OCI-LY3 (cell line): Measurements from ENCODE around the gene ROBO1.

Source experiments
- H2AFZ ChIP-seq: fragments of 200-600, 300-600 bp; shearing (Covaris generic); 2 replicates; pipeline ENCODE4 v1.6.0; 2014; ENCODE audit warnings: antibody characterized with exemption, low read depth, low read length
- H3K27ac ChIP-seq: fragments of 200-600, 300-600 bp; sonication (generic); 2 replicates; pipeline ENCODE4 v1.5.1; 2014; ENCODE audit warnings: mild to moderate bottlenecking, low read length, moderate library complexity, mixed read lengths
- H3K27me3 ChIP-seq: fragments of 200-600, 300-600 bp; sonication (generic); 2 replicates; pipeline ENCODE4 v1.6.1; 2014; ENCODE audit warnings: low read depth, low read length, mixed read lengths
- H3K36me3 ChIP-seq: fragments of 200-600, 300-600 bp; sonication (generic); replicated peaks from 2 replicates; pipeline ENCODE3; 2014; ENCODE audit warnings: low read depth, low read length, mixed read lengths
- H3K4me1 ChIP-seq: fragments of 300-600, 200-600 bp; sonication (generic); 2 replicates; pipeline ENCODE4 v1.6.1; 2014; ENCODE audit warnings: low read length, mixed read lengths
- H3K4me2 ChIP-seq: fragments of 200-600, 300-600 bp; sonication (generic); 2 replicates; pipeline ENCODE4 v1.6.1; 2014; ENCODE audit warnings: low read length, mixed read lengths
- H3K4me3 ChIP-seq: fragments of 300-600, 200-600 bp; sonication (generic); 2 replicates; pipeline ENCODE4 v1.5.1; 2014; ENCODE audit warnings: antibody characterized with exemption, mild to moderate bottlenecking, low read length, moderate library complexity
- H3K79me2 ChIP-seq: fragments of 300-600, 200-600 bp; shearing (Covaris generic); 2 replicates; pipeline ENCODE4 v1.6.1; 2014; ENCODE audit warnings: mild to moderate bottlenecking, low read length, mixed read lengths
- H3K9ac ChIP-seq: fragments of 300-600, 200-600 bp; shearing (Covaris generic); 2 replicates; pipeline ENCODE4 v1.6.0; 2014; ENCODE audit warnings: mild to moderate bottlenecking, low read length, moderate library complexity
- H3K9me3 ChIP-seq: fragments of 200-600, 300-600 bp; shearing (Covaris generic); 2 replicates; pipeline ENCODE4 v1.6.1; 2014; ENCODE audit warnings: low read length, mixed read lengths; ENCODE audit not compliant: insufficient read depth
- H4K20me1 ChIP-seq: fragments of 200-600, 300-600 bp; sonication (generic); 2 replicates; pipeline ENCODE4 v1.6.1; 2016; ENCODE audit warnings: low read length, mixed read lengths; ENCODE audit not compliant: insufficient read depth
- EZH2phosphoT487 ChIP-seq: fragments of 200-600 bp; shearing (Covaris generic); IDR thresholded peaks from 2 replicates; pipeline ENCODE4 v1.6.1; 2018; ENCODE audit warnings: antibody characterized with exemption, mixed run types, low read depth
- TF ChIP-seq, protein P1 (sequence below): fragments of 200-600, 300-600 bp; sonication (generic); IDR thresholded peaks from 2 replicates; pipeline ENCODE4 v1.5.1; 2014; ENCODE audit warnings: antibody characterized with exemption, low read length, low read depth

ROBO1 gene

GRCh38 chr3:79491029-79491641 lies 276.7 kb downstream of the ROBO1 start:
- no peak overlapping the region for H3K4me3 ChIP-seq
- H3K4me1 ChIP-seq = no peaks in the 10 kb centered on the region
- no peaks in the 10 kb centered on the region for H4K20me1 ChIP-seq
- H3K27me3 ChIP-seq = no peaks in the 10 kb centered on the region
- H3K9ac ChIP-seq = no peak overlapping the region
- no peak for TF ChIP-seq EZH2phosphoT487
- TF ChIP-seq, protein P1, sequence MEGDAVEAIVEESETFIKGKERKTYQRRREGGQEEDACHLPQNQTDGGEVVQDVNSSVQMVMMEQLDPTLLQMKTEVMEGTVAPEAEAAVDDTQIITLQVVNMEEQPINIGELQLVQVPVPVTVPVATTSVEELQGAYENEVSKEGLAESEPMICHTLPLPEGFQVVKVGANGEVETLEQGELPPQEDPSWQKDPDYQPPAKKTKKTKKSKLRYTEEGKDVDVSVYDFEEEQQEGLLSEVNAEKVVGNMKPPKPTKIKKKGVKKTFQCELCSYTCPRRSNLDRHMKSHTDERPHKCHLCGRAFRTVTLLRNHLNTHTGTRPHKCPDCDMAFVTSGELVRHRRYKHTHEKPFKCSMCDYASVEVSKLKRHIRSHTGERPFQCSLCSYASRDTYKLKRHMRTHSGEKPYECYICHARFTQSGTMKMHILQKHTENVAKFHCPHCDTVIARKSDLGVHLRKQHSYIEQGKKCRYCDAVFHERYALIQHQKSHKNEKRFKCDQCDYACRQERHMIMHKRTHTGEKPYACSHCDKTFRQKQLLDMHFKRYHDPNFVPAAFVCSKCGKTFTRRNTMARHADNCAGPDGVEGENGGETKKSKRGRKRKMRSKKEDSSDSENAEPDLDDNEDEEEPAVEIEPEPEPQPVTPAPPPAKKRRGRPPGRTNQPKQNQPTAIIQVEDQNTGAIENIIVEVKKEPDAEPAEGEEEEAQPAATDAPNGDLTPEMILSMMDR = no peak
- no peak overlapping the region for H3K4me2 ChIP-seq
- H3K9me3 ChIP-seq = no peaks in the 10 kb centered on the region
- H3K36me3 ChIP-seq = no peaks in the 10 kb centered on the region
- H3K27ac ChIP-seq = no peak overlapping the region
- H2AFZ ChIP-seq = no peak overlapping the region
- H3K79me2 ChIP-seq = no peaks in the 10 kb centered on the region

GRCh38 chr3:79490165-79491028 lies 277.4 kb downstream of the ROBO1 start:
- no peaks in the 10 kb centered on the region for H3K9me3 ChIP-seq
- H2AFZ ChIP-seq = no peak overlapping the region
- H3K9ac ChIP-seq = no peak overlapping the region
- H3K4me2 ChIP-seq = no peak overlapping the region
- no peaks in the 10 kb centered on the region for H4K20me1 ChIP-seq
- H3K27me3 ChIP-seq = no peaks in the 10 kb centered on the region
- TF ChIP-seq EZH2phosphoT487 = no peak
- no peaks in the 10 kb centered on the region for H3K79me2 ChIP-seq
- H3K4me3 ChIP-seq = no peak overlapping the region
- no peaks in the 10 kb centered on the region for H3K36me3 ChIP-seq
- no peaks in the 10 kb centered on the region for H3K4me1 ChIP-seq
- no peak overlapping the region for H3K27ac ChIP-seq

GRCh38 chr3:79488407-79488806 lies 279.4 kb downstream of the ROBO1 start:
- no peak overlapping the region for H2AFZ ChIP-seq

DNA sequence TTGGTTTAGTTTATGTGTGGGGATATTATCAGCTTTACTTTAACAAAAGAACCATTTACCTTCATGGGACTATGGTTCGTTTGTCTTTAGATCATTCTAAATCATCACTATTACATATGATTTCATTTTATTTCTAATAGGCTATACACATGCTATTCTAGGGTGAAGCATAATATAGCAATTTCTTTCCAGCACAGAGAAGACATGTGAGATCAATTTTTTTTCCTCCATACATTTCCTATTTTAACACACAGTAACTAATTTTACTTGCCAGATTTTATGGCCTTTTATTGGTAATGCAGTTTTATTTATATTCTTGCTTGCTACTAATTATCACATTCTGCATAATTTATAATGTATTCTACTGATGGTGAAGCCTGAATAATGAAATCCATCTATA lies 287.1 kb downstream of the ROBO1 start:
- no peaks in the 10 kb centered on the region for H3K27me3 ChIP-seq
- H3K9ac ChIP-seq = no peak overlapping the region
- H4K20me1 ChIP-seq = no peaks in the 10 kb centered on the region
- H3K4me2 ChIP-seq = no peak overlapping the region
- no peak overlapping the region for H2AFZ ChIP-seq
- no peaks in the 10 kb centered on the region for H3K4me1 ChIP-seq
- H3K79me2 ChIP-seq = no peaks in the 10 kb centered on the region
- H3K9me3 ChIP-seq = no peaks in the 10 kb centered on the region
- H3K4me3 ChIP-seq = no peak overlapping the region
- no peaks in the 10 kb centered on the region for H3K36me3 ChIP-seq
- no peak for TF ChIP-seq EZH2phosphoT487
- TF ChIP-seq, protein P1 = no peak
- H3K27ac ChIP-seq = no peak overlapping the region

More at GRCh38 chr3:79488407-79488806, 279.4 kb downstream of the ROBO1 start:
- H3K9me3 ChIP-seq = no peaks in the 10 kb centered on the region
- no peak overlapping the region for H3K27ac ChIP-seq
- no peak overlapping the region for H3K4me2 ChIP-seq
- no peak for TF ChIP-seq EZH2phosphoT487
- TF ChIP-seq, protein P1 = no peak
- H4K20me1 ChIP-seq = no peaks in the 10 kb centered on the region
- H3K27me3 ChIP-seq = no peaks in the 10 kb centered on the region
- no peaks in the 10 kb centered on the region for H3K36me3 ChIP-seq
- no peaks in the 10 kb centered on the region for H3K4me1 ChIP-seq
- no peaks in the 10 kb centered on the region for H3K79me2 ChIP-seq
- H3K4me3 ChIP-seq = no peak overlapping the region
- no peak overlapping the region for H3K9ac ChIP-seq
